ENCODE results near the gene RNF5. TPM values are rescaled to one million over a fixed set of nuclear protein-coding genes. Genes with fewer than 3 reads are reported as not detected.

The RNF5 gene
- total RNA-seq, 4 donors from 2014 or later, result 78.8 to 101 (median 88.0) TPM

- H3K27me3 ChIP-seq, result peaks cover 13% of the 10 kb centered on the region
- no peak for ATAC-seq
- H3K4me3 ChIP-seq, result no peak overlapping the region
- H3K36me3 ChIP-seq, result no peaks in the 10 kb centered on the region
- H3K9me3 ChIP-seq, result no peaks in the 10 kb centered on the region
- no peak for TF ChIP-seq EP300 (IDR thresholded peaks at IDR 0.05)
- TF ChIP-seq POLR2A (IDR thresholded peaks at IDR 0.05), result no peak
- no peak for TF ChIP-seq CTCF (IDR thresholded peaks at IDR 0.05)
- no peak for TF ChIP-seq POLR2AphosphoS5 (IDR thresholded peaks at IDR 0.05)
- 77 to 82% methylated on average over 3 to 4 of the region's 11 CpGs for WGBS, 2 donors (ENCODE audit: low coverage in 1 of 2)
- H3K27ac ChIP-seq, result no peak overlapping the region
- H3K4me1 ChIP-seq, result no peaks in the 10 kb centered on the region
Observed at GRCh38 chr6:32216998-32217397, 38.8 kb downstream of the RNF5 start.

GRCh38 chr6:32218167-32218566 lies 40.0 kb downstream of the RNF5 start:
- H3K9me3 ChIP-seq, result no peaks in the 10 kb centered on the region
- no peaks in the 10 kb centered on the region for H3K36me3 ChIP-seq
- TF ChIP-seq POLR2A (IDR thresholded peaks at IDR 0.05), result no peak
- TF ChIP-seq EP300 (IDR thresholded peaks at IDR 0.05), result no peak
- no peak for TF ChIP-seq POLR2AphosphoS5 (IDR thresholded peaks at IDR 0.05)
- TF ChIP-seq CTCF (IDR thresholded peaks at IDR 0.05), result no peak
- no peak overlapping the region for H3K4me3 ChIP-seq
- WGBS, 2 donors (ENCODE audit: low coverage in 1 of 2), result 93% methylated on average over 2 of the region's 7 CpGs; no CpG with 5 or more reads in 1 of the 2 donors
- H3K27ac ChIP-seq, result no peak overlapping the region
- H3K27me3 ChIP-seq, result peaks cover 13% of the 10 kb centered on the region
- ATAC-seq, result no peak
- H3K4me1 ChIP-seq, result no peaks in the 10 kb centered on the region

- TF ChIP-seq POLR2AphosphoS5 (IDR thresholded peaks at IDR 0.05), result no peak
- TF ChIP-seq POLR2A (IDR thresholded peaks at IDR 0.05), result no peak
- TF ChIP-seq CTCF (IDR thresholded peaks at IDR 0.05), result no peak
- no peak for TF ChIP-seq EP300 (IDR thresholded peaks at IDR 0.05)
- Histone ChIP-seq H3K9me3 (no peaks in the 10 kb centered on the region), H3K27ac (no peak overlapping the region), H3K27me3 (peaks cover 13% of the 10 kb centered on the region), H3K4me1 (no peaks in the 10 kb centered on the region), H3K4me3 (no peak overlapping the region), H3K36me3 (no peaks in the 10 kb centered on the region)
- no peak for ATAC-seq
- WGBS, 2 donors (ENCODE audit: low coverage in 1 of 2), result 47% methylated on average over 2 of the region's 4 CpGs; no CpG with 5 or more reads in 1 of the 2 donors
Observed at GRCh38 chr6:32220021-32220420, 41.8 kb downstream of the RNF5 start.

- no peak for ATAC-seq
Observed at GRCh38 chr6:32222333-32223230, 44.4 kb downstream of the RNF5 start.

More at GRCh38 chr6:32222333-32223230, 44.4 kb downstream of the RNF5 start:
- H3K27ac ChIP-seq, result peak overlapping the region in 2 of 4 donors; percentile 41 to 48
- peaks cover 13% of the 10 kb centered on the region for H3K27me3 ChIP-seq
- no peaks in the 10 kb centered on the region for H3K36me3 ChIP-seq
- no peak for TF ChIP-seq POLR2AphosphoS5 (IDR thresholded peaks at IDR 0.05)
- TF ChIP-seq POLR2A (IDR thresholded peaks at IDR 0.05), result no peak
- TF ChIP-seq CTCF (IDR thresholded peaks at IDR 0.05), result no peak
- no peak for TF ChIP-seq EP300 (IDR thresholded peaks at IDR 0.05)
- H3K4me3 ChIP-seq, result peak overlapping the region in 1 of 2 donors; percentile 21
- H3K9me3 ChIP-seq, result no peaks in the 10 kb centered on the region
- no peaks in the 10 kb centered on the region for H3K4me1 ChIP-seq
- WGBS, 2 donors (ENCODE audit: low coverage in 1 of 2), result 40% methylated on average over 1 of the region's 8 CpGs; no CpG with 5 or more reads in 1 of the 2 donors

Measured in gastroesophageal sphincter (tissue), 4 donors.